Measurements from ENCODE around the gene BRSK1.

The BRSK1 gene

GRCh38 chr19:55253842-55254624 lies 29.8 kb upstream of the BRSK1 start:
- peak; percentile 17 for DNase-seq (ENCODE audit: low spot score)

GRCh38 chr19:55254625-55254977 lies 29.2 kb upstream of the BRSK1 start:
- DNase-seq (ENCODE audit: low spot score), result no peak

- peak; percentile 45 for DNase-seq (ENCODE audit: low spot score)
Observed at GRCh38 chr19:55255618-55256423, 28.0 kb upstream of the BRSK1 start.

- peak; percentile 43 for DNase-seq (ENCODE audit: low spot score)
Observed at GRCh38 chr19:55256562-55257460, 27.0 kb upstream of the BRSK1 start.

- DNase-seq (ENCODE audit: low spot score), result peak; percentile 51
Observed at GRCh38 chr19:55257461-55258420, 26.1 kb upstream of the BRSK1 start.

- no peak for DNase-seq (ENCODE audit: low spot score)
Observed at GRCh38 chr19:55258476-55258827, 25.3 kb upstream of the BRSK1 start.

- DNase-seq (ENCODE audit: low spot score), result peak; percentile 98
Observed at GRCh38 chr19:55258828-55259539, 24.8 kb upstream of the BRSK1 start, which contains the start of gene PPP6R1. Gene PPP6R1 (minus strand): TSS chr19:55259017. CDS start chr19:55247103, 11,914 bp downstream.

- DNase-seq (ENCODE audit: low spot score), result no peak
Observed at GRCh38 chr19:55259540-55260210, 24.1 kb upstream of the BRSK1 start.

GRCh38 chr19:55261671-55262126 lies 22.1 kb upstream of the BRSK1 start:
- DNase-seq (ENCODE audit: low spot score), result no peak

GRCh38 chr19:55262359-55262758 lies 21.4 kb upstream of the BRSK1 start:
- DNase-seq (ENCODE audit: low spot score), result no peak

- no peak for DNase-seq (ENCODE audit: low spot score)
Observed at GRCh38 chr19:55264531-55264930, 19.3 kb upstream of the BRSK1 start.

GRCh38 chr19:55265173-55265572 lies 18.6 kb upstream of the BRSK1 start:
- no peak for DNase-seq (ENCODE audit: low spot score)

GRCh38 chr19:55265723-55266386 lies 17.9 kb upstream of the BRSK1 start:
- no peak for DNase-seq (ENCODE audit: low spot score)

GRCh38 chr19:55266404-55266803 lies 17.4 kb upstream of the BRSK1 start:
- DNase-seq (ENCODE audit: low spot score), result no peak

- no peak for DNase-seq (ENCODE audit: low spot score)
Observed at GRCh38 chr19:55266840-55267239, 17.0 kb upstream of the BRSK1 start.

- DNase-seq (ENCODE audit: low spot score), result no peak
Observed at GRCh38 chr19:55269299-55269698, 14.5 kb upstream of the BRSK1 start.

GRCh38 chr19:55270172-55270942 lies 13.4 kb upstream of the BRSK1 start:
- DNase-seq (ENCODE audit: low spot score), result no peak

GRCh38 chr19:55272142-55272541 lies 11.7 kb upstream of the BRSK1 start:
- no peak for DNase-seq (ENCODE audit: low spot score)
